Lower lobe of right lung (tissue), 2 donors: Measurements from ENCODE around the gene GRIK4. TPM values are rescaled to one million over a fixed set of nuclear protein-coding genes. Genes with fewer than 3 reads are reported as not detected.
A peak's percentile ranks its signal among the peaks of the same experiment; 100 is the strongest.

Source experiments
- ATAC-seq, 2 donors: fragments of 200-7000 bp; cut with Tn5 transposase; one replicate each; pipeline ENCODE4 v1.9.1; 2020 to 2022; ENCODE audit warnings: mild to moderate bottlenecking in 2 of 2, moderate library complexity in 2 of 2
- DNase-seq: peaks from one replicate; pipeline ENCODE4 v3.0.0-alpha.2; 2020
- H3K27ac ChIP-seq: fragments of 200-600 bp; one replicate; pipeline ENCODE4 v1.8.0; 2022
- H3K27me3 ChIP-seq: fragments of 200-600 bp; one replicate; pipeline ENCODE4 v1.8.0; 2022; ENCODE audit warnings: low read depth
- H3K36me3 ChIP-seq: fragments of 200-600 bp; one replicate; pipeline ENCODE4 v1.8.0; 2022; ENCODE audit warnings: mild to moderate bottlenecking
- H3K4me1 ChIP-seq: fragments of 200-600 bp; one replicate; pipeline ENCODE4 v1.8.0; 2022
- H3K4me3 ChIP-seq: fragments of 200-600 bp; one replicate; pipeline ENCODE4 v1.8.0; 2022; ENCODE audit warnings: mild to moderate bottlenecking
- H3K9me3 ChIP-seq: fragments of 200-600 bp; one replicate; pipeline ENCODE4 v1.8.0; 2022
- intact Hi-C: fragments of 100-400 bp; cut with DNase I; formaldehyde crosslinking; loops from one replicate; pipeline ENCODE4 v1.11.0; 2022
- total RNA-seq: library from RNA; stranded (reverse); fragmentation: NEBNext Ultra II Directional; extraction: Animal tissue kit (Norgen Biotek cat#: 25700); gene quantifications from one replicate; pipeline ENCODE4 v1.2.1, GENCODE V29; 2021
- TF ChIP-seq, protein P1 (sequence below): fragments of 200-600 bp; IDR thresholded peaks from one replicate; pipeline ENCODE4 v1.8.0; 2022; ENCODE audit warnings: antibody characterized with exemption, mild to moderate bottlenecking
- donor health status: DM: no; HTN: yes; CAD: no; lungs with severe emphysema.

The GRIK4 gene
- total RNA-seq, 1 donor from 2014 or later, result 2.2 TPM

- no peak overlapping the region for H3K4me3 ChIP-seq
- H3K27ac ChIP-seq, result no peak overlapping the region
Observed at GRCh38 chr11:120522736-120523135, 11.2 kb downstream of the GRIK4 start.

DNA sequence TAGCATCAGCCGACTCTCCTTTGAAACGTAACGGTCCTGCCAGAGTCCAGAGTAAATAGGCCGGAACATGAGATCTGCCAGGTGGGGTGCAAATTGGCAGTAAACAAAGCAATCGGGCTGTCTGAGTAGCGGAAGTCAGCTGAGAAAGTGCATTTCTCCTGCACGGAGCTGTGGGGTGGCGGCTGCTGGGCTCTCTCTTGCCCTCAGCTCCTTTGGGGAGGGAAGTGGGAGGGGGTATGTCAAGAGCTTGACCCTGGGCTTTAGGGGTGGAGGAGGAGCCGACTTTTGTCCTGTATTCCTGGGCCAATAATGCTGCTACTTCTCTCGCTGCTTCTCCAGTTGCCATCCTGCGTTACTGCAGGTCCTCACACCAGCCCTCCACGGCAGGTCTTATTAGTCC lies 11.6 kb downstream of the GRIK4 start:
- H3K4me1 ChIP-seq, result peaks cover 8% of the 10 kb centered on the region
- intact Hi-C loops, result no loop called here
- no peak for ATAC-seq
- no peak overlapping the region for H3K4me3 ChIP-seq
- peak; percentile 35 for DNase-seq
- TF ChIP-seq, protein P1, sequence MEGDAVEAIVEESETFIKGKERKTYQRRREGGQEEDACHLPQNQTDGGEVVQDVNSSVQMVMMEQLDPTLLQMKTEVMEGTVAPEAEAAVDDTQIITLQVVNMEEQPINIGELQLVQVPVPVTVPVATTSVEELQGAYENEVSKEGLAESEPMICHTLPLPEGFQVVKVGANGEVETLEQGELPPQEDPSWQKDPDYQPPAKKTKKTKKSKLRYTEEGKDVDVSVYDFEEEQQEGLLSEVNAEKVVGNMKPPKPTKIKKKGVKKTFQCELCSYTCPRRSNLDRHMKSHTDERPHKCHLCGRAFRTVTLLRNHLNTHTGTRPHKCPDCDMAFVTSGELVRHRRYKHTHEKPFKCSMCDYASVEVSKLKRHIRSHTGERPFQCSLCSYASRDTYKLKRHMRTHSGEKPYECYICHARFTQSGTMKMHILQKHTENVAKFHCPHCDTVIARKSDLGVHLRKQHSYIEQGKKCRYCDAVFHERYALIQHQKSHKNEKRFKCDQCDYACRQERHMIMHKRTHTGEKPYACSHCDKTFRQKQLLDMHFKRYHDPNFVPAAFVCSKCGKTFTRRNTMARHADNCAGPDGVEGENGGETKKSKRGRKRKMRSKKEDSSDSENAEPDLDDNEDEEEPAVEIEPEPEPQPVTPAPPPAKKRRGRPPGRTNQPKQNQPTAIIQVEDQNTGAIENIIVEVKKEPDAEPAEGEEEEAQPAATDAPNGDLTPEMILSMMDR, result no peak
- H3K36me3 ChIP-seq, result no peaks in the 10 kb centered on the region
- H3K27ac ChIP-seq, result no peak overlapping the region
- peaks cover 9% of the 10 kb centered on the region for H3K27me3 ChIP-seq
- H3K9me3 ChIP-seq, result no peaks in the 10 kb centered on the region

More at GRCh38 chr11:120522736-120523135, 11.2 kb downstream of the GRIK4 start:
- DNase-seq, result peak; percentile 12
- no peak for ATAC-seq
- Histone ChIP-seq H3K9me3 (no peaks in the 10 kb centered on the region), H3K36me3 (no peaks in the 10 kb centered on the region), H3K27me3 (peaks cover 6% of the 10 kb centered on the region), H3K4me1 (peaks cover 7% of the 10 kb centered on the region)
- TF ChIP-seq, protein P1, result no peak
- intact Hi-C loops, result no loop called here

- Histone ChIP-seq H3K9me3 (no peaks in the 10 kb centered on the region), H3K36me3 (no peaks in the 10 kb centered on the region), H3K27me3 (peaks cover 14% of the 10 kb centered on the region), H3K4me1 (peaks cover 8% of the 10 kb centered on the region), H3K27ac (no peak overlapping the region), H3K4me3 (no peak overlapping the region)
- ATAC-seq (no peak), DNase-seq (no peak)
- TF ChIP-seq, protein P1, result no peak
- intact Hi-C loops, result no loop called here
Observed at GRCh38 chr11:120524536-120525085, 13.1 kb downstream of the GRIK4 start.

DNA sequence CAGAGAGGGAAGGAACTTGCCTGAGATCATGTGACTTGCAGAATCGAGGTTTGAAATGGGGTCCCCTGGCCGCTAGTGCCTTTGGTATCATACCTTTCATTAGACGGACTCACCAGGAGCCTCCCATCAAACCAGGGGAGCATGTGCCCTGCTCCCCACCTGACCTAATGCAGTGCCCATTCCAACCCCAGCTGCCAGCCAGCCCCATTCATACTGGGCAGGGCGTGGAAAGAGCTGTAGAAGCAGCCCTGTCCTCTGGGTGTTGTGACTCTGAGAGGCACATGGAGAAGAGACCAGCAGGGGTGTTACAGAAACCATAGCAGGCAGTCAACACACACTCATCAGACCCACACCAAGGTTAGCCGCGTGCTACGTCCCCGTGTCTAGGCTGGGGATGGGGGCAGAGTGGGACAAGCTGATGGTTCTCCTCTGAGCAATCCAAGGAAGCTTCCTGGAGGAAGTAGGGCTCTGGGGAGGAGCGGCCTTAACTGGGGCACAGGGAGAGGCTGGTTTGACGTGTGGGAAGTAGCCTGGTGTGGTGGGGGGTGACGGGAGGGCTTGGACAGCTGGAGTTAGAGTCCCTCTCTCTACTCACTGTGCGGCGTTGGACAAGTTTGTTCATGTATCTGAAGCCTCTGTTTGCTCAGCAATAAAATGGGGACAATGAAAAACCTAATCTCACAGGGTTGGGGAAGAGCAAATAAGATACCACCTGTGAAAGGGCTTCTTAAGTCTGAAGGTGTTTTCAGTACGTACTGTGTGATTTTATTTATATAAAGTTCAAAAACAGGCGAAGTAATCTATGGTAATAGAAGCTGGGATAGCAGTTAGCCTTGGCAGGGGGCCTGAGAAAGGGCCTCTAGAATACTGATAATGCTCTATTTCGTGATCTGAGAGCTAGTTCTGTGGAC lies 14.0 kb downstream of the GRIK4 start:
- ATAC-seq (no peak), DNase-seq (peak; percentile 22)
- H3K36me3 ChIP-seq, result no peaks in the 10 kb centered on the region
- H3K27me3 ChIP-seq, result peaks cover 14% of the 10 kb centered on the region
- intact Hi-C loops, result no loop called here
- H3K27ac ChIP-seq, result no peak overlapping the region
- peaks cover 8% of the 10 kb centered on the region for H3K4me1 ChIP-seq
- no peaks in the 10 kb centered on the region for H3K9me3 ChIP-seq
- no peak overlapping the region for H3K4me3 ChIP-seq
- TF ChIP-seq, protein P1, result no peak

DNA sequence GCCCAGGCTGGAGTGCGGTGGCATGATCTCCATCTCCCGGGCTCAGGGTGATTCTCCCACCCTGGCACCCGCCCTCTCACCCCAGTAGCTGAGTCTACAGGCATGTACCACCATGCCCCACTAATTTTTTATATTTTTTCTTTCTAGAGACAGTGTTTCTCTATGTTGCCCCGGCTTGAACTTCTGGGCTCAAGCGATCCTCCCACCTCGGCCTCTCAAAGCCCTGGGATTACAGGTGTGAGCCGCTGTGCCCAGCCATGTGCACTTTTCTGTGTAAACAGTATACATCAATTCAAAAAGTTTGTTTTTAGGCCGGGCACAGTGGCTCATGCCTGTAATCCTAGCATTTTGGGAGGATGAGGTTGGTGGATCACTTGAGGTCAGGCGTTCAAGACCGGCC lies 14.7 kb downstream of the GRIK4 start:
- no peak overlapping the region for H3K4me3 ChIP-seq
- no peak overlapping the region for H3K27ac ChIP-seq
- peak; percentile 14 for DNase-seq
- intact Hi-C loops, result no loop called here
- TF ChIP-seq, protein P1, result no peak
- peaks cover 8% of the 10 kb centered on the region for H3K4me1 ChIP-seq
- no peak for ATAC-seq
- no peaks in the 10 kb centered on the region for H3K36me3 ChIP-seq
- H3K9me3 ChIP-seq, result no peaks in the 10 kb centered on the region
- H3K27me3 ChIP-seq, result peaks cover 14% of the 10 kb centered on the region
